ENCODE results near the gene GSN. TPM values are rescaled to one million over a fixed set of nuclear protein-coding genes. Genes with fewer than 3 reads are reported as not detected.

The GSN gene
- total and polyA plus RNA-seq, 8 donors: 215 to 909 (median 531) TPM

- WGBS, 5 donors: 75 to 91% (median 88%) methylated on average over 12 of the region's 12 CpGs
- TF ChIP-seq POLR2AphosphoS5 (IDR thresholded peaks at IDR 0.05): no peak
- no peak for TF ChIP-seq POLR2A (IDR thresholded peaks at IDR 0.05)
- no peak for TF ChIP-seq CTCF (IDR thresholded peaks at IDR 0.05)
- TF ChIP-seq EP300 (IDR thresholded peaks at IDR 0.05): no peak
- H3K4me3 ChIP-seq: no peak overlapping the region
- H3K36me3 ChIP-seq: no peaks in the 10 kb centered on the region
- H3K9me3 ChIP-seq: peaks cover 0 to 6% (median 0%) of the 10 kb centered on the region in 4 donors
- no peak overlapping the region for H3K27ac ChIP-seq
- intact Hi-C loops (cut with DNase I; ENCODE audit: low total_unique reads): no loop called here
- no peaks in the 10 kb centered on the region for H3K4me1 ChIP-seq
- no peaks in the 10 kb centered on the region for H3K27me3 ChIP-seq
- DNase-seq: no peak
These were observed 21.0 kb upstream of the GSN start for GRCh38 chr9:121246821-121247561.

- peak overlapping the region in 1 of 5 donors; percentile 46 for H3K27ac ChIP-seq
These were observed 18.4 kb upstream of the GSN start for GRCh38 chr9:121249563-121249962.

GRCh38 chr9:121252104-121252851, 15.7 kb upstream of the GSN start:
- TF ChIP-seq CTCF (IDR thresholded peaks at IDR 0.05) (no peak), POLR2A (IDR thresholded peaks at IDR 0.05) (no peak), EP300 (IDR thresholded peaks at IDR 0.05) (no peak), POLR2AphosphoS5 (IDR thresholded peaks at IDR 0.05) (no peak)
- Histone ChIP-seq H3K27me3 (no peaks in the 10 kb centered on the region), H3K4me3 (no peak overlapping the region), H3K9me3 (no peaks in the 10 kb centered on the region), H3K4me1 (peaks cover 0 to 8% (median 0%) of the 10 kb centered on the region in 4 donors), H3K36me3 (no peaks in the 10 kb centered on the region), H3K27ac (no peak overlapping the region)
- 86 to 96% (median 92%) methylated on average over 5 of the region's 5 CpGs for WGBS, 5 donors
- intact Hi-C loops (cut with DNase I; ENCODE audit: low total_unique reads): no loop called here
- DNase-seq: no peak

More at GRCh38 chr9:121249563-121249962, 18.4 kb upstream of the GSN start:
- Histone ChIP-seq H3K4me1 (peaks cover 0 to 8% (median 0%) of the 10 kb centered on the region in 4 donors), H3K27me3 (no peaks in the 10 kb centered on the region), H3K4me3 (no peak overlapping the region), H3K36me3 (no peaks in the 10 kb centered on the region), H3K9me3 (peaks cover 0 to 2% (median 0%) of the 10 kb centered on the region in 4 donors)
- no peak for DNase-seq
- TF ChIP-seq POLR2AphosphoS5 (IDR thresholded peaks at IDR 0.05) (no peak), CTCF (IDR thresholded peaks at IDR 0.05) (no peak), EP300 (IDR thresholded peaks at IDR 0.05) (no peak), POLR2A (IDR thresholded peaks at IDR 0.05) (no peak)
- WGBS, 5 donors: 77 to 88% (median 85%) methylated on average over 3 of the region's 3 CpGs
- intact Hi-C loops (cut with DNase I; ENCODE audit: low total_unique reads): no loop called here

- WGBS, 5 donors: 74 to 85% (median 80%) methylated on average over 2 of the region's 2 CpGs
- Histone ChIP-seq H3K27ac (peak overlapping the region in 1 of 5 donors; percentile 4), H3K9me3 (no peaks in the 10 kb centered on the region), H3K4me3 (no peak overlapping the region), H3K27me3 (no peaks in the 10 kb centered on the region), H3K36me3 (no peaks in the 10 kb centered on the region), H3K4me1 (peaks cover 0 to 8% (median 0%) of the 10 kb centered on the region in 4 donors)
- DNase-seq: no peak
- intact Hi-C loops (cut with DNase I; ENCODE audit: low total_unique reads): no loop called here
- TF ChIP-seq POLR2A (IDR thresholded peaks at IDR 0.05): no peak
- no peak for TF ChIP-seq POLR2AphosphoS5 (IDR thresholded peaks at IDR 0.05)
- TF ChIP-seq EP300 (IDR thresholded peaks at IDR 0.05): no peak
- no peak for TF ChIP-seq CTCF (IDR thresholded peaks at IDR 0.05)
These were observed 14.8 kb upstream of the GSN start for GRCh38 chr9:121253162-121253561.
